Embryonic facial prominence (tissue), 1 donor: Measurements from ENCODE around the gene CEP152.
"Not testable (repeated sequence)": the region's sequence is repeated elsewhere in the genome, so short reads cannot be mapped to it uniquely, and the experiment has no call there.

Experiments used
- DNase-seq: peaks from one replicate; pipeline ENCODE4 v3.0.0-alpha.2; 2016; ENCODE audit errors: extremely low spot score

CEP152 gene, protein sequence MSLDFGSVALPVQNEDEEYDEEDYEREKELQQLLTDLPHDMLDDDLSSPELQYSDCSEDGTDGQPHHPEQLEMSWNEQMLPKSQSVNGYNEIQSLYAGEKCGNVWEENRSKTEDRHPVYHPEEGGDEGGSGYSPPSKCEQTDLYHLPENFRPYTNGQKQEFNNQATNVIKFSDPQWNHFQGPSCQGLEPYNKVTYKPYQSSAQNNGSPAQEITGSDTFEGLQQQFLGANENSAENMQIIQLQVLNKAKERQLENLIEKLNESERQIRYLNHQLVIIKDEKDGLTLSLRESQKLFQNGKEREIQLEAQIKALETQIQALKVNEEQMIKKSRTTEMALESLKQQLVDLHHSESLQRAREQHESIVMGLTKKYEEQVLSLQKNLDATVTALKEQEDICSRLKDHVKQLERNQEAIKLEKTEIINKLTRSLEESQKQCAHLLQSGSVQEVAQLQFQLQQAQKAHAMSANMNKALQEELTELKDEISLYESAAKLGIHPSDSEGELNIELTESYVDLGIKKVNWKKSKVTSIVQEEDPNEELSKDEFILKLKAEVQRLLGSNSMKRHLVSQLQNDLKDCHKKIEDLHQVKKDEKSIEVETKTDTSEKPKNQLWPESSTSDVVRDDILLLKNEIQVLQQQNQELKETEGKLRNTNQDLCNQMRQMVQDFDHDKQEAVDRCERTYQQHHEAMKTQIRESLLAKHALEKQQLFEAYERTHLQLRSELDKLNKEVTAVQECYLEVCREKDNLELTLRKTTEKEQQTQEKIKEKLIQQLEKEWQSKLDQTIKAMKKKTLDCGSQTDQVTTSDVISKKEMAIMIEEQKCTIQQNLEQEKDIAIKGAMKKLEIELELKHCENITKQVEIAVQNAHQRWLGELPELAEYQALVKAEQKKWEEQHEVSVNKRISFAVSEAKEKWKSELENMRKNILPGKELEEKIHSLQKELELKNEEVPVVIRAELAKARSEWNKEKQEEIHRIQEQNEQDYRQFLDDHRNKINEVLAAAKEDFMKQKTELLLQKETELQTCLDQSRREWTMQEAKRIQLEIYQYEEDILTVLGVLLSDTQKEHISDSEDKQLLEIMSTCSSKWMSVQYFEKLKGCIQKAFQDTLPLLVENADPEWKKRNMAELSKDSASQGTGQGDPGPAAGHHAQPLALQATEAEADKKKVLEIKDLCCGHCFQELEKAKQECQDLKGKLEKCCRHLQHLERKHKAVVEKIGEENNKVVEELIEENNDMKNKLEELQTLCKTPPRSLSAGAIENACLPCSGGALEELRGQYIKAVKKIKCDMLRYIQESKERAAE (N-terminal part only)

DNA sequence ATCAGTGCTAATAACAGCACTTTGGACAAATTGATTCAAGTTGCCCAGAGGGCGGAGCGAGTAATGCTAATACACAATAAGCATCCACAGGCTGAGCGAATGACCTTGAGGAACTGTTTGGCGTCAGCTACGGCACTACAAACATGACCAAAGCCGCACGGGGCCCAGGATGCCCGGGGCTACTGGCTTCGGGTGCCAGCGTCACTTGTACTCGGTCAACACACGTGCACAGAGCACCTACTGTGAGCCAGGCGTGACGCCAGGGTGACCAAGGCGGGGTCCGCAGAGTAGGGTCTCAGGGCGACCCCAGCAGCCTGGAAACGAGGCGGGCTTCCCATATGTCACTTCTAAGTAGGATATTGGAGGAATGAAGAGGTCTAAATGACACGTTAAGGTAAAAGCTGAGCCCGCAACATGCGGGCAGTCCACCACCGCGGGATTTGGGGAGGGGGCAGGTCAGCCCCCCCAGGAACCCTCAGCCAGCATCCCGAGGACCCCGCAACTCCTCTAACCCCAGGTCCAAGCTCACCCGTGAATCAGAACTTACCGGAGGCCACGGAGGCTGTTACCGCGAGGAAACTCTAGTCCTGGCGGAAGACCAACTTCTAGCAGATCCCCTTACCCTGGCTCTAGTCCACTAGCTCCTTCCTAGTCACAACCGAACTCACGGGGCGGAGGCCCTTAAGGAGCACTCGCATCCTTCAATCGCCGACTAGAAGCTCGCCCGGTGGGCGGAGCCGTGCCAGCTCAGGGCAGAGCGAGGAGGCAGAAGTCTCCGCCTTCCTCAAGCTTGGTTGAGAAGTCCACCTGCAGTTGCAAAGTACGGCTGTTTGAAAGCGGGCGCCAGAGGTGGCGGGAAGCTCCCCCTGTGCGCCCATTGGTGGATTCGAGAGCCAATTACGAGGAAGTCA is at the start of gene CEP152:
TSS of gene CEP152 (minus strand) at position 656 of the 911 bp plus-strand sequence. CDS start 5,420 bp downstream, outside the sequence.
- DNase-seq, result peak; percentile 97

DNA sequence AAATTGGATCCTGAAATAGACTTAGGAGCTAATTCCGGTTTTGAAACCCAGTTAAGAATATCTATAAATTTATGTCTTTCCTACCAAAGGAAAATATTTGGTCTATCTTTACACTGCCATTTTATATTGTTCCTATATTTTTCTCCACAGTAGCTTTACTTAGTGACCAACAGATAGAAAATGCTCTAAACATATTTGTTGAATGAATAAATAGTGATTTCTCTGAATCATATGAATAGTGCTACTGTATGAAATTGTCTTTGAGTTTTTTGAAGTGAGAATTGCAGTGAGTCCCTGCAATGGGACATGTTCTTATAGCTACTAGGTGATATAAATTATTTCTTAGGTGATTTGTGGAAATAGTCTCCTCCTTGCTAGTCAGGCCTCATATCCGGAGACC is 48.6 kb upstream of the CEP152 start:
- no peak for DNase-seq

DNA sequence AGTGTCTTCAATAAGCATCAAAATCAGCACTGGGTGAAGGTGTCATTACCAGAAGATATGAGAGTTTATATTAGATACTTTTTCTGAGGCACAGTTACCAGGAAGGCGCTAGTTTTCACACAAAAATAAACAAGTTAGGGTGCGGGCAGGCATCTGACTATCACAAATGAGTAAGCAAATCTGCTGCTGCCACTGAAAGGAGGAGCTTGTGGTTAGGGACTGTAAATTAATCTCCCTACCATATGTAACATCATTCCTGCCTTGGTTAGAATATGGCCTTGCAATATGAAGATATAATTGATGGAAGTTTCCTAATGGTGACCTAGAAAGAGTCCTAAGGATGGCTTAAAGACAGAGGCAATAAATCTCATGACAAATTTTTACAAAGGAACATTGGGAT is 47.5 kb upstream of the CEP152 start:
- no peak for DNase-seq

DNA sequence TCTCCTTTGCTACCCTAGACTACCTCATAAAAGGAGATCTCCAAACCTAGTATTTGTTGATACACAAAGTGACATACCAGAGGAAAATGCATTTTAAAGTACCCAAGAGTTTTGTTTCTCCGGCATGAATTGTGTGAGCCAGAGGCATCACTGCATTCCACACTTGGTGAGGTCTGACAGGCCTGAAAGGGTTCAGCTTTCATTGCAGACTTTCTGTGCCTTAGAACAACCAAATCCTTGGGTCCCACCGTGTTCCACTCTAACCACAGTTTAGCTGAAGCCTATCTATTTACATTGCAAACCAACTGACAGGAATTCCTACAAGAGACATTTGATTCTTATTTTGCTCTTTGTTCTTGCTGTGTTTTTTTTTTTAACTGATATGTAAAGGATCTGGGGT is 46.1 kb upstream of the CEP152 start:
- DNase-seq, result no peak

DNA sequence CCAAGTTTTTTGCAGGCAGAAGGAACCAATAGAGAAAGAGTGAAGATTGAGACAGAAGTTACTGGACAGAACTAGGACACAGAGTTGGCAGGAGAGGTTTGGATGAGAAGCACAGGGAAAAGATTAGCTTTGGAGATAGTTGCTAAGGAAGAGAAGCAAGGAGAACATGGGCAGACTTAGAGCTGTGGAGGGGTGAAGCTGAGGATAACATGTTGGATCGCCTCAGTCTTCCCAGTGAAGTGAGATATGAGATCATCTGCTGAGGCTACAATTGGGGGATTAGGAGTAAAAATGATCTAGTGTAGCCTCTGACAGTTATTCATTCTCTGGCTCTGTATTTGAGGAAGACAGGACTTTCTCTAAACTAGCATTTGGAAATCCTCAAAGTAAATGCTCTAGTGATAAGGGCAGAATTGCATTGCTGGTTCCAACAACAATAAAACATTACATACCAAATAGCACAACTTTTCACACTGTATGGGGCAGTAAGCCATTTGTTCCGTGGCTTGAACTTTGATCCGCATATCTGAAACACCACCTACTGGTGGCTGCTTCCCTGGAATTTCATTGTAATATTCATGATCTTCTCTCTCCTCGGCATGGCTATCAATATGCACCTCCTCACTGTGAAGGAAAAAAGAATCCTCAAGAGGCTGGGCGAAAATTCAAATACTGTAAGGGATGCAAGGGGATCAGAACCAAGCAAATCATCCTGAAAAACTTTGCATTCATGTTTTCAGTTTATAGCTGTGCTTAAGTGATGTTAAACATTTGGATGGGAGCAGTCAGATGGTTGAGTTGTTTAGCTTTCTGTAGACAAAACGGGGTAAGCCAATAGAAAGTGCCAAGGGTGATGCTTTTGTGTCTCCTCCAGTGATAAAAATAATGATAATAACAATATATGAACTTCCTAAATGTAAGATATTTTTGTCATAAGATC is 44.9 kb upstream of the CEP152 start:
- DNase-seq, result no peak

DNA sequence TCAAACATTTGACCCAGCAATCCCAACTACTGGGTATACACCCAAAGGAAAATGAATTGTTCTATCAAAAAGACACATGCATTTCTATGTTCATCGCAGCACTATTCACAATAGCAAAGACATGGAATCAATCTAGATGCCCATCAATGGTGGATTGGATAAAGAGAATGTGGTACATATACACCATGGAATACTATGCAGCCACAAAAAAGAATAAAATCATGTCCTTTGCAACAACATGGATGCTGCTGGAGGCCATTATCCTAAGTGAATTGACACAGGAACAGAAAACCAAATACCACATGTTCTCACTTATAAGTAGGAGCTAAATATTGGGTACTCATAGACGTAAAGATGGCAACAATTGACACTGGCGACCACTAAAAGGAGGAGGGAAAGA is 43.6 kb upstream of the CEP152 start:
- not testable (repeated sequence) for DNase-seq

DNA sequence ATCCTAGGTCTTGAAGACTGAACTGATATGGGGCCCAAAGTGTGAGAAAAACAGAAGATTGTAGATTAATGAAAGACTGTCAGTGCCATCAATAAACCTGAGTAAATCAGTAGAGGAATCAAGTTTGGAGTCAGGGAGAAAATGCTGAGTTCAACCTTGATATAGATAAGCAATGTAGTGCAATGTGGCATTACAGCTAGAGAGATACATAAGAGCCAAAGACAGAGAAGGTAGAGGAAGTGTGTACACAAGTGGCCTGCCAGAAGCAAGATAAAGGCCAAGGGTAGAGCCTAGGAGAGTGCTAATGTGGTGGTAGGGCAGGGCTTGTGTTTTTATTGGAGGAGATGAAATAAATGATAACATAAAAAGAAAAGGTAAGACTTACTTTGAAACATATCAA is 41.1 kb upstream of the CEP152 start:
- DNase-seq, result no peak

DNA sequence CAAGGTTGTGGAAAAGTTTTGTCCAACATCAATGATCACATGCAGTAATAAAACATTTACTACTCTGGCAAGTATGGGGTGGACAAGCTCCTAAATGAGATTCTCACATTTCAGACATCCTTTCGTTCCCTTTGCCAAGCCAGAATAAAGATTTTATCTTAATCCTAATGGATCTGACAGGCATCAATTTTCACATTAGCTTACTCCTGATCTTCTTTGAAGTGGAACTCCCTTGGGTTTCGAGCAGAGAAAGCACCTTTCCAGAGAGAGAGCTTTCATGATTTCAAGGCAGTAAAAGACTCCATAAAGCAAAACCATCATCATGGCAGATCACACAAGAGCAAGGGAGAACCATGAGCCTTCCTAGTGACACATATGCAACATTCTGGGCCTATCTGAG is 39.8 kb upstream of the CEP152 start:
- DNase-seq, result no peak

DNA sequence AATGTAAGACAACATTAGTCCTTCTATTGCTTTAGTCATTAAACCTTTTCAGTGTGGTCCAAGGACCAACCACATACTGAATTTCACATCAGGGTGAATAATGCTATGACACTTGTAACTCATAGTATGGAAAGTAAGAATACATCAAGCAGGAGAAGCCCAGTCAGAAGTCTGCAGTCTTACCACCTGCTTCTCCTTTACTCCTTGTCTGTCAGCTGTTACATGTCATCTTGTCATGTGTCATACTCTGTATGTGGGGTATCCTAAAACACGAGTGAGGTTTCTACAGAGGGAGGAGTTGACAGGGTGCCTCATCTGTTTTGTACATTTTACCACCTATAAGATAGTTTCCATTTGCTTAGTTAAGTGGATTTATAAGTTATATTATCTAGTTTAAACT is 34.3 kb upstream of the CEP152 start:
- DNase-seq, result no peak

DNA sequence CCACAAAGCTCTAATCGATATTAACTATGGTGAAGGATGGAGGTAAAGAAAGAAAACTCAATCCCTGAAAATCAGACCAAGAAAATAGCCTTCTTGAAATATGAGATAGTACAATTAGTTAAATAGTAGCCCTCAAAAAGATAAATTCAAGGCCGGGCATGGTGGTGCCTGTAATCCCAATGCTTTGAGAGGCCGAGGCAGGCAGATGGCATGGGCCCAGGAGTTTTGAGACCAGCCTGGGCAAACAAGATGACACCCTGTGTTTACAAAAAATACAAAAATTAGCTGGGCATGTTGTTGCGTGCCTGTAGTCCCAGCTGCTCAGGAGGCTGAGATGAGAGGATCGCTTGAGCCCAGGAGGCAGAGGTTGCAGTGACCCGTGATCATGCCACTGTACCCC is 31.6 kb upstream of the CEP152 start:
- DNase-seq, result no peak

DNA sequence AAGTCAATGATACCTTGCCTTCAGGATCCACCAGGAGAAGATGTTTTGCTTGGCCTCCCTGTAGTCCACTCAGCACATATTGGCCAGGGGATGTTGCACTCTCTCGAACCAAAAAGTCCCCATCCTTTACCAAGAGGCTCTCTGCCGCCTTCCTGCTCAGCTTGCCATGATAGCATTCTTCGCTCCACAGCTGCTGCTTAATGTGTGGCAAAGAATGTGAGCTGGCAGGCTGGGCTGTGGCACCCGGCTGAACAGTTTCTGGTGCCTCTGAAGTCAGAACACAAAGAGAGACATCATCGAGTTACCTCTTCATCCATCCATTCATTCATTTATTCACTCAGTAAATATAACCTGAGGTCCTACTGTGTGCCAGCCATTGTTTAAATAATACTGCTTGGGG is 23.9 kb upstream of the CEP152 start:
- DNase-seq, result no peak

DNA sequence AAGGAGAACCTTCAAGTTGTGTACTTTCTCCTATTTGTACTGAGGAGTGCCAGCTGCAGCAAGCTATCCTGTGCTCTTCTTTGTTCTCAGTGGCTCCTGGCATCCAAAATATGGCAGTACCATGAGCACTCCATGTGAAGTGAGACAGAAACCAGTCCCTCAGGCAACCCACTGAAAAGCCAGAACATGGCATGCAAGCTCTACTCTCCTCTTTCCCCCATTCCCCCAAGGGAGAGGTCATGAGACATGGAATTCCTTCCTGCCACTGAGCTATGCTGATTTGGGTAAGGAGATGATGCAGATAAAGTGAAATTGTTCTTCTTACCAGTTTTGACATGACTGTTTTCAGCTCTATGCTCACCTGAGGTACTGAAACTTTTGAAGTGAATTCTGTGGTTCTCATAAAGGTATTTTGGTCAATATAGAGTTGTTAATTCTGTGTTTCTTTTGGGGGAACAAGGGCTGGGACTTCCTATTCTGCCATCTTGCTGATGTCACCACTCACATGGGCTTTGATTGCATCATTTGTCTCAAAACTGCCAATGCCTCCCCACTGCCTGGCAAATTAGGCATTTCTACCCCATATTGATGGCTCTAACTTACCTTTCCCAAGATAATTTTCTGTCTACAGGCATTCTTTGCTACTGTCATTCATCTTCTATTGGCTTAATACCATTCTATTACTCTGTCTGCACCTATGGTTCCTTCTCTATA is 22.8 kb upstream of the CEP152 start:
- DNase-seq, result no peak

DNA sequence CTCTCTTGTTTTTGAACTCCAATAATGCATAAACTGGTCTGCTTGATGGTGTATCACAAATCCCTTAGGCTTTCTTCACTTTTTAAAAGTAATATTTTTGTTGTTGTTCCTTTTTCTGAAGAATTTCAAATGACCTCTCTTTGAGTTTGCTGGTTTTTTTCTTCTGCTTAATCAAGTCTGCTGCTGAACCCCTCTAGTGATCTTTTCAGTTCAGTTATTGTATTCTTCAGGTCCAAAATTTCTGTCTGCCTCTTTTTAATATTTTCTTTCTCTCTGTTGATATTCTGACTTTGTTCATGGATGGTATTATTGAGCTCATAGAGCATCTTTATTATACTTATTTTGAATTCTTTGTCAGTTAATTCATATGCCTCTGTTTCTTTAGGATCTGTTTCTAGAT is 21.8 kb upstream of the CEP152 start:
- no peak for DNase-seq

DNA sequence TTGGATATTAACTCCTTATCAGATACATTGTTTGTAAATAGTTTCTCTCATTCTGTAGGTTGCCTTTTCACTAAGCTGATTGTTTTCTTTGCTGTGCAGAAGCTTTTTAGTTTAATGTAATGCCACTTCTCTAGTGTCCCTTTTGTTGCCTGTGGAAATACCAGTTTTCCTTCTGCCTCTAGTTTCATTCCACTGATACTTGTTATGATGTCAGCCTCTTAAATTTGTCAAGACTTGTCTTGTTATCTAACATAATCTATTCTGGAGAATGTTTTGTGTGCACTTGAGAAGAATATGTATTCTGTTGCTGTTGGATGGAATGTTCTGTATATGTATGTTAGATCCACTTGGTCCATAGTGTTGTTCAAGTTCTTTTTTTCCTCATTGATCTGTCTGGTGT is 18.0 kb upstream of the CEP152 start:
- no peak for DNase-seq

DNA sequence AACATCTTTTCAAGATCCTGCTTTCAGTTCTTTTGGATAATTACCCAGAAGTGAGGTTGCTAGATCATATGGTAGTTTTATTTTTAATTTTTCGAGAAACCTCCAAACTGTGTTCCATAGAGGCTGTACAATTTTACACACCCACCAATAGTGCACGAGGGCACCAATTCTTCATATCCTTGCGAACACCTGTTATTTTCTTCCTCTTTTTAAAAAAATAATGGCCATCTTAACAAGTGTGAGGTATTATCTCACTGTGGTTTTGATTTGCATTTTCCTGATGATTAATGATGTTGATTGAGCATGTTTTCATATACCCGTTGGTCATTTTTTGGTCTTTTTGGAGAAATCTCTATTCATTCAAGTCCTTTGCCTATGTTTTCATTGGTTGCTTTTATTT is 17.6 kb upstream of the CEP152 start:
- no peak for DNase-seq

DNA sequence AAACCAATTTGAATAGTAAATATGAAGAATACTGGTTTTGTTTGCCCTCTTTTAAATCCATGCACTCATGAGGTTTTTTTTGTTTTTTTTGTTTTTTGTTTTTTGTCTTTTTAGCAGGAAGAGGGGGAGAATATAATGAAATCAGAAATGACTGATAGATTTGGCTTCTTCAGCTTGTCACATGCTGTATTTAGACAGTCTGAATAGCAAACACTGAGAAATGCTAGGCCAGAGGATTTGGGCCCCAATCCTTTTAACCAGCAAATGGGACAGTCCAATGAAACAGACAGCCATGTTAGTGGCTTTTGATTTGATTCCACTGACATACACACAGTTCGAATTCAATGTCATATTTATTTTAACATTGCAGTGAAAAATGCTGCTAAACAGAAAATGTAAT is 14.2 kb upstream of the CEP152 start:
- DNase-seq, result no peak

DNA sequence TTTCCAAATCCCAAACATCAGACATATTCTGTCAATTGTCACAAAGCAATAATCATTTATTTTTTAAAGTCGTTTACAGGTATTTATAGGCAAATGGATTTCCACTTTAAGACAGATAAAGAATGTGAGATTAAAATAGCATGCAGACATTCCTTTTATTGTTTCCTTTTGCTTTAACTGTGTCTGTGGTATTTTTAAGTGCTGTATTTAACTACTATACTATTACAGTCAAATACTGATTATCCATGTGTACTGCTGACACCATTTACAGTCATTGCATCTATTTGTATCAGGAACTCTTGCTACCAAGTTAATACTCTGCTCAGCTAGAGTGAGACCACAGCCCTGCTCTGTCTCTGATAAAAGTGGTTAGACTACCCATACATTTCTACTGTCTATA is 12.8 kb upstream of the CEP152 start:
- DNase-seq, result no peak

DNA sequence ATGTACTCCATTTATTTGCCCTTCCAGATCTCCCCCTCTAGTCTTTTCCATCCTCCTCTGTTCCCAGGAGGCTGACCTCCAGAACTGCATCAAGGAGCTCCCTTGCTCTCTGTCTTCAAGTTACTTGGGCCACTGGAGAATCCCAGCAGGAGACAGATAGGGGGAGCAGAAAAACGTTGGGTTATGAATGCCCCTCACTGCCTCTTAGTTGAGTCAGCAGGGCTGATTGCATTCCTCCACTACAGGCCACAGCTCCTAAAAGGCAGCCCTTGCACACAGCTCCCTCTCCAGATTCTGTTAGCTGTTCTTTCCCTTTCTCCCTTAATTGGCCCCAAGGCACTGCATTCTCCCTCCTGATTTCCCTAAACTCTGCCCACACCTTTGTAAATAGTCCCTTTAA is 12.4 kb upstream of the CEP152 start:
- DNase-seq, result no peak

DNA sequence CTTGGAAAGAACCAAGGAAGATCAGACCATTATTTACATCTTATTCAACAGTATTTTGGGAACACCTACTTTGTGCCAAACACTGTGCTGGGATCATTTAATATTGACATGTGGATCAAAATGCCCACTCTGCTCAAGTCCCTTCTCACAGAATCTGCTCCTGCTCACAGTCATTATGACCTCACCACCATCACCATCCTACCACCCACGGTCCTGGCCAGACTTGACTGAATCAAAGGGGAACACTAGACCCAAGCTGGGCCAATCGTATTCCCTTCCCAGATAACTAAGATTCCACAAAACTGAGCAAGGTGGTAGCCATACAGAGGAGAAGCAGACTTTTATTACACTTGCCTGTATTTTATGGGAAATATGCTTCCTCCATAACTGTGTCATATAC is 3.4 kb upstream of the CEP152 start:
- DNase-seq, result no peak
